HuH-7 (cell line): ENCODE measurements around the gene ZNF148.
A peak's percentile ranks its signal among the peaks of the same experiment; 100 is the strongest.
"Not testable (repeated sequence)": the region's sequence is repeated elsewhere in the genome, so short reads cannot be mapped to it uniquely, and the experiment has no call there.

Experiments
- DNase-seq: peaks from one replicate; pipeline ENCODE4 v3.0.0; 2011; ENCODE audit warnings: low spot score

ZNF148 gene, protein sequence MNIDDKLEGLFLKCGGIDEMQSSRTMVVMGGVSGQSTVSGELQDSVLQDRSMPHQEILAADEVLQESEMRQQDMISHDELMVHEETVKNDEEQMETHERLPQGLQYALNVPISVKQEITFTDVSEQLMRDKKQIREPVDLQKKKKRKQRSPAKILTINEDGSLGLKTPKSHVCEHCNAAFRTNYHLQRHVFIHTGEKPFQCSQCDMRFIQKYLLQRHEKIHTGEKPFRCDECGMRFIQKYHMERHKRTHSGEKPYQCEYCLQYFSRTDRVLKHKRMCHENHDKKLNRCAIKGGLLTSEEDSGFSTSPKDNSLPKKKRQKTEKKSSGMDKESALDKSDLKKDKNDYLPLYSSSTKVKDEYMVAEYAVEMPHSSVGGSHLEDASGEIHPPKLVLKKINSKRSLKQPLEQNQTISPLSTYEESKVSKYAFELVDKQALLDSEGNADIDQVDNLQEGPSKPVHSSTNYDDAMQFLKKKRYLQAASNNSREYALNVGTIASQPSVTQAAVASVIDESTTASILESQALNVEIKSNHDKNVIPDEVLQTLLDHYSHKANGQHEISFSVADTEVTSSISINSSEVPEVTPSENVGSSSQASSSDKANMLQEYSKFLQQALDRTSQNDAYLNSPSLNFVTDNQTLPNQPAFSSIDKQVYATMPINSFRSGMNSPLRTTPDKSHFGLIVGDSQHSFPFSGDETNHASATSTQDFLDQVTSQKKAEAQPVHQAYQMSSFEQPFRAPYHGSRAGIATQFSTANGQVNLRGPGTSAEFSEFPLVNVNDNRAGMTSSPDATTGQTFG

DNA sequence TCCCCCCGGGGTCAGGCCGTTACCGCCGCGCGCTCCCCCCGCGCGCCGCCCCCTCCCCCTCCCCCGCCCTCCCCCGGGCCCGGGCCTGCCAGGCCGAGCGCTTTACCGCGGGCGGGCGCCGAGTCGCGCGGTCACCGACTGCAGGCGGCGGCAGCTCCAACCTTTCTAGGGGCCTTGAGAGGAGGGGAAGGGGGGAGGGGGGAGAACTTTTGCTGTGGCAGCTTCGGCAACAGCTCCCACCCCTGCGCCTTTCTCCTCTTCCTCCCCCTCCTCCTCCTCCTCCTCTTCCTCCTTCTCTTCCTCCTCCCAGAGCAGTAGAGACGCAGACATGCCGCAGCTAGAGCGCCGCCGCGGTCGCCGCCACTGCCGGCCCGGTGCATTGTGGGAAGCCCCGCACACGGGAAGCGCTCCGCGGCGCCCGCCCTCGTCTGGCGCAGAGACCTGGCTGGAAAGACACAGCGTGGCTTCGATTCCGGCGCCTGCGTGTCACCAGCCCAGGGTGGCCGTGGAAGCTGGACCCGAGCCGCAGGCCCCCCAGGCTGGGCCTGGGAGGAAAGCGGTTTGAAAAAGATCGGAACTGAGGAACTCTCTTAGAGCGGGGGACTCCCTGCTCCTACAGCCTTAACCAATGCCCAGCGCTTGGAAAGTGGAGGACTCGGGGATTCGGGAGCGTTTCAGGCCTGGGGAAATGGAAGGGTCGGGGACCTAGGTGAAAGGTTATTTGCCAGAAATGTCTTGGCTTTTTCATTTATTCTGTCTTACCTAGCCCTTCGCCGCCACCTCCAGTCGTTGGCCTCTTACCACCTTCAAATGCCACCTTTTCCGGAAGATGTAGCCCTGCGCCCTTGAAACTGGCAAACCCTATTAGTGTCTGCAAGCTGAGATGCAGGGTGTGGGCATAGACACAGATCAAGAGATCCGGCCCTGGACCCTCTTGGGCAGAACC is at the start of gene ZNF148:
Gene ZNF148, minus strand, starts transcription at position 330 of the 946 bp plus-strand sequence. CDS start 61,685 bp downstream, outside the sequence.
- DNase-seq = peak; percentile 84

DNA sequence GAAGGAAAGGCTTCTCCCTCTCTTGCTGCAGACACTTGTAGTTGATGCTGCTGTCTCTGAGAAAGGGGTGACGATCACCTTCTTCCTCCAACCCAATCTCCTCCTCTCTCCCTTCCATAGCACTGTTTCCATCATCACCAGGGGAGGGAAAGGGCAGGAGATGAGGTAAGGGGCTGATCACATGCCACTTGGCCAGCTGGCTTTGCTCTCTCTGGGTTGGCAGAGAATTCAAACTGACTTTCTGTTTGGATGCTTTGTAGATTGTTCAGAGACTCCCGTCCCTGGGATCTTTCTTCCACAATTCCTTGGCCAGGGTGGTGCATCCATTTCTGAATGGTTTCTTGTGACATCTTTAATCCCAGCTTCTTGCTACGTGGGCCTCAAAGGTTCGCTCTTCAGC is 43.2 kb upstream of the ZNF148 start:
- no peak for DNase-seq

DNA sequence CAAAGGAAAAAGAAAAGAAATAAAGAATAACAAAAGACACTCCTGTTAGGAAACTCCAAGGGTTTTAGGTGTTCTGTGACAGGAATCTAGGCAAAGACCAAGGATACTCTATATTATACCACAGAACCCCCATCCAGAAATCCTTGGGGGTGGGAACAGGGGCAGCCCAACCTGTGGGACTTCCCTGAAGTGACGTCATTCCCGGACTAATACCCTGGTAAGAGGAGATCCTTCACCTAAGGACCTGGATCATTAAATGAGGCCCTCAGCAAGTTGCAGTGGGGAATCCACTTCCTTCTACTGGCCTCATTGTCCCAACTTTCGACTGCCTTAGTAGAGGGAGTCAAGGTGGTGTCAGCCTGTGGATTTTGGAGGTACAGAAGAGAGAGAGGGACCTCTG is 41.1 kb upstream of the ZNF148 start:
- no peak for DNase-seq

DNA sequence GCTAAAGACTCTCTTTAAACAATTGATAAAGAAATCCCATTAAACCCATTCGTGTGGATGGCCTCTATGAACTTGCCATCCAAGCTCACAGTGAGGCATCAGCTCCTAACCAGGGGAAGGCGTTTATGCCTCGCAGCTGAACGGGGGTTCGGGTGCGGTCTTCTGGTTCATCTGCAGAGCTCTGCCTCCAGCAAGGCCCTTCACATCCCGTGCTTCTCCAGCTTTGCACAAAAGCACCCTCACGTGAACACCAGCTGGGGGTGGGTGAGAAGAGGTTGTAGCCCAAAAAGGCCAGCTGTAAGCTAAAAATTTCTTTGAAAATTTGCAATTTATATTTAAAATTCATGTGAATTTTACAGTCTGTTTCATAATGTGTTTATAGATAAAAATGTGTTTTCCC is 39.5 kb upstream of the ZNF148 start:
- DNase-seq = no peak

DNA sequence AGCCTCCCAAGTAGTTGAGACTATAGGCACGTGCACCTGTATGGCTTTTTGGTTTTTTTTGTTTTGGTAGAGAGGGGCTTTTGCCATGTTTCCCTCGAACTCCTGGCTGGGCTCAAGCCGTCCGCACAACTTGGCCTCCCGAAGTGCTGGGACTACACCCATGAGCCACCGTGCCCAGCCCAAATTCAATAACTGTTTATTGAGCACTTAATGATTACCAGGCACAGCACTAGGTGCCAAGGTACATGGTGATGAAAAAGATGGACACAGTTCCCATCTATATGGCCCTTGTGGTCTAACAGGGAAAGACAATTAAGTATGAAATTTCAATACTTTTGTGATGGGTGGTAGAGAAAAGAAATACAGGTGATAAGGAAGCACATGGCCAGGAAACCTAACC is 35.8 kb upstream of the ZNF148 start:
- no peak for DNase-seq

DNA sequence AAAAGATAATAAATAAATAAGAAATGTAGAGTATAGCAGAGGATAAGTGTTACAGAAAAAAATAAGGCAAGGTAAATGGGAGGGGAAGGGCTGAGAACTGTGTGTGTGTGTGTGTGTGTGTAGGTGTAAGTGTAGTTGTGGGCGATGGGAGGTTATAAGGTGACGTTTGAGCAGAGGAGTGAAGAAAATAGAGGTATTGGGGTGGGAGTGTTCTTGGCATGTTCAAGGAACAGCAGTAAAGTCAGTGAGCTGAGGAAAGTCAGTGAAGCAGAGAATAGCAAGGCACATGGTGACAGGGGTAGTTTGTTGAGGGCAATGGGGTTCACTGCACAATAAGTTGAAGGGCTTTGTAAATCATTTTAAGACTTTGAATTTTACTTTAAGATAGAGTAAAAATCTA is 30.9 kb upstream of the ZNF148 start:
- no peak for DNase-seq

DNA sequence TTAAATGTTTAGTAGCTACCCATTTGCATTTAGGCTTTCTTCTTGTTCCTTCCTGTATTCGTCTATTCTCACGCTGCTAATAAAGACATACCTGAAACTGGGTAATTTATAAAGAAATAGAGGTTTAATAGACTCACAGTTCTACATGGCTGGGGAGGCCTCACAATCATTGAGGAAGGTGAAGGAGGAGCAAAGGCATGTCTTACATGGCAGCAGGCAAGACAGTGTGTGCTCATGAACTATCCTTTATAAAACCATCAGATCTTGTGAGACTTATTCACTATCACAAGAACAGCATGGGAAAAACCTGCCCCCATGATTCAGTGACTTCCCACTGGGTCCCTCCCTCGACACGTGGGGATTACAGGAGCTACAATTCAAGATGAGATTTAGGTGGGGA is 30.4 kb upstream of the ZNF148 start:
- DNase-seq = not testable (repeated sequence)

DNA sequence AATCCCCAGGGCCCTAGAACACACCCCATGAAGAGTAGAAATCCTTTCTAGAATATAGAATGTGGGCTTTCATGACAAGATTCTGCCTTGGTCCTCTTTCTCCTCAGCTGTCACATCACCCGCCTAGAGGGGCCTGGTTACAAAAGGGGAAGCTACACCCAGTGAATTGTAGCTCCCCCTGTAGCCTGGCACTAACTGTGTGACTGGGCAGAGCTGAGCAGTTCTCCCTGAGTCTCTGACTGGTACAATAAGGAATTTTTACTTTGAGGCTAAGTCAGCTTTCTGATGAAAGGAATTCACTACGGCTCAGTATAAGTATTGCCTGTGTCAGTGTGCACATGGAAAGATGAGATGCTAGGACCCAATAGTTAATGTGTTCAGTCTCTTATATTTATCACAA is 28.7 kb upstream of the ZNF148 start:
- no peak for DNase-seq

DNA sequence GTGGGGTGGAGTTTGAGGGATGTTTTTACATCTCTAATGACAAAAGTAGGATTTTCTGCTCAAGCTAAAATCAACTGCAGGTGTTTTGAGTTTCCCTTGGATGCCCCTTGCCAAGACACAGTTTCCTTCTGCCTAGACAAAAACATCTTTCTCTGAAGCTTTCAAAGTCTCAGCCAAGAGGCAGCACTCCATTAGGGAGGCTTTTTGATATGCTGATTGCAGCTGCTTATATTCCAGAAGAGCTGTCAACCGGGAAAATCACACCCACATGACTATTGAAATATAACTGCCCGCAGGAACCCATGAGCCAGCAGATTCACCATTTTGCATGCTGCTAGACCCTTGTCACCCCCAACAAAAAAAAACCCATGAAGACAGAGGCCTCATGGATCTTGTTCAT is 27.5 kb upstream of the ZNF148 start:
- DNase-seq = no peak

DNA sequence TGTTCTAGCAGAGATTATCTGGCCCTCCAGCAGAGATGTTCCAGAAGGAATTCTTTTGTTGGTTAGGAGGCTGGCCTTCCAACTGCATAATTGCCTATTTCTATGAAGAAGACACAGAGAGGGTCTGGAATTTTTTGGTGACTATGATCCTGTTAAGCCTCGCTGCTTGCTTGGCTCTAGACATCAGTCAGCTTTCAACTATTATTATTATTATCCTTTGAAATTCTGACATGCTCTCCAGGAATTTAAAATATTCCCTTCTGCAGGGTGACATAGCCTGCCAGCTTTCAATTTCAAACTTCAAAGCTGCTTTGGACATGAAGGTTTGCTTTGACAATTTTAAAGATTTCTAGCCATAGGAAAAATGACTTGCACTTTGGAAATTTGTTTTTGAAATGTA is 26.3 kb upstream of the ZNF148 start:
- DNase-seq = no peak

DNA sequence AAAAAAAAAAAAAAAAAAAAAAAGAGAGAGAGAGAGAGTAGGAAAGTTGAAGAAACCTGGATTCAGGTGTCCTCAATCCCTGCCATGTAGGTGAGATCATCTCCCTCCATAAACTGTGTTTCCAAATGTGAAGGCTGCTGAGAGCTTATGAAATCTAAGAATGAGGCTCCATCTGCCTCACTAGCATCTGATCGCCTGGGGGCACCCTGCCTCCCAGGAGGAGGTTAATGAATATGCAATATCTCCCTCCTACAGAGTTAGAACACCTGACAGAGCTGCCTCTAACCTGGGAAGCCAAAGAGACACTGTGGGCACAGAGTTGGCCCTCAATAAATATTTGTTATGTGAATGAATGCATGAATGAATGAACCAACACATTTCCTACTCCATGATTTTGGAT is 23.8 kb upstream of the ZNF148 start:
- DNase-seq = no peak

DNA sequence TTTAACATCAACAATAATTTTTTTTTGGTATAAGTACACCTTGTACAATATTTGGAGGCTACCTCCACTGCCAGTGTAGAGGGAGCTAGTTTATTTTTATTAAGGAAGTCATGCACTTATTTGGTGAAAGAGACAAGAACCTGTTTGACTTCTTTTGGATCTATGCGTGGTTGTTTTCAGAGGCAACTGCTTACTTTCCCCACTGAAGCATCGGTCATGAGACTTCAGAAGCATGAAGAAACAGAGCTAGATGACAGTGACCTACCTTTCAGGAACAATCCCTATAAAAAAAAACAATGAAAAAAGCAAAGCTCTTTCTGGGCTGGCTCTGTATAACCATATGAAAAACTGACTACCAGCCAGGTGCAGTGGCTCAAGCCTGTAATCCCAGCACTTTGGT is 20.0 kb upstream of the ZNF148 start:
- no peak for DNase-seq

DNA sequence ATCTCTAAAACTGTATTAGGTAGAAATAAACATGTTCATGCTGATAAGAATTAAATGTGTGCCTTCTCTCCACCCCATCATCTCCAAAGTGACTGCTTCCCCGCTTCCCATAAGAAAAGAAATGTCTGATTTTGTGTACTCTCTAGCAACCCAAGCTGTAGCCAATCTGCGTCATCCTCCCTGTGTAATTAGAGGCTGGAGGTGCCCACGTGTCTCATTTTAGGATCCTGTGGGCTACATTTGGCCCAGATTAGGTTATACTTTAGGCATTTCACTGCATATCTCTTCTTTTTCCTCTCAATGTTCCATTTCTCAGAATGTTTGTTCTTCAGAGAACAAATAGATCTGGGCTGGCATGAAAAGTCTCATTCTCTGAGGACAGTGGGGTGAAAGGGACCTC is 19.3 kb upstream of the ZNF148 start:
- no peak for DNase-seq

DNA sequence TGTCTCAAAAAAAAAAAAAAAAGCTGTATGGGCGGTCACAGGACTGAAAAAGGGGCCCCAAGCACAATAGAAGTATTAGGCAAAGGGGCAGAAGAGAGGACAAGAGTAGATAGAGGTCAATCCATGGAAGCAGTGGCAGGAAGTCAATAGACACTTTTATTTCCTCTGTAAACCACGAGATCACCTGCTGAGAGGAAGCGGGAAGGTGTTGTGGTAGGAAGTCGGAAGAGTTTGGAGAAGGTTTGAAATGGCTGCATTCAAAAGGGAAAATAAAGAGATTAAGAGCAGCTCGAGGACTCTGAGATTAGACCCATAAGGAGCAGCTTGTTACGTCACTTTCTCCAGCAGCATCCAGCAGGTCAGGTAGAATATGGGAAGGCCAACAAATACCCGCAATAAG is 14.2 kb upstream of the ZNF148 start:
- no peak for DNase-seq

DNA sequence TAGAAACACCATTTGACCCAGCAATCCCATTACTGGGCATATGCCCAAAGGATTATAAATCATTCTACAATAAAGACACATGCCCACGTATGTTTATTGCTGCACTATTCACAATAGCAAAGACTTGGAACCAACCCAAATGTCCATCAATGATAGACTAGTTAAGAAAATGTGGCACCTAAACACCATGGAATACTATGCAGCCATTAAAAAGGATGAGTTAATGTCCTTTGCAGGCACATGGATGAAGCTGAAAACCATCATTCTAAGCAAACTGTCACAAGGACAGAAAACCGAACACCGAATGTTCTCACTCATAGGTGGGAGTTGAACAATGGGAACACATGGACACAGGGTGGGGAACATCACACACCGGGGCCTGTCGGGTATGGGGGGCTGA is 13.2 kb upstream of the ZNF148 start:
- DNase-seq = not testable (repeated sequence)

DNA sequence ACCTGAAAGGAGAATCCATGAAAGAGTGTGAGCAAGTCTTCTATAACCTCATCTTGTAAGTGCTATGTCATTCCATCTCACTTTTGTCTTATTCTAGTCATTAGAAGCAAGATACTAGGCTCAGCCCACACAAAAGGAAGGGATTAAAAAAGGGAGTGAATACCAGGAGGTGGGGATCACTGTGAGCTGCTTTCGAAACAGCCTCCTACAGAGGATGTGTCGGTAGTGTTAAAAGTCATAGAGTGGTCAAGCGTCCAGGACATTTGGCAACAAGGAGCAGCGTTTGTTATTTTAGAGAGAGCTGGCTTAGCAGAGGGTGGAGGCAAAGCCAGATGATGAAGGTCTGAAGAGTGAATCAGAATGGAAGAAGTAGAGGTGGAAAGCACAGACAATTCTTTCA is 11.7 kb upstream of the ZNF148 start:
- DNase-seq = no peak

DNA sequence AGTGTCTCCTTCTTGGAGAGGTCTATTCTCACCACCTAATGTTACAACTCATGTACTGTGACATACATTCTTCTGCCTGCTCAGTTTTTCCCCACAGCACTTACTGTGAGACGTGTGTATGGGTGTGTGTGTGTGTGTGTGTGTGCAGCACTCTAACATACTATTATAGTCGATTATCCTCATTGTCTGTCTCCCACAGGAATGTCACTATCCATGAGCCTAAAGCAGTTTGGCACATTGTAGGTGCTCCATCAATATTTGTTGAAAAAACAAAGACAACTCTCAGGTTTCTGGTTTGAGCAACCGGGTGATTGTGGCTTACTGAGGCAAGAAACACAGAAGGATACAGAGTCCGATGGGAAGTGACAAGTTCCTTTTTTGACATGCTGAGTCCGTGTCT is 8.6 kb upstream of the ZNF148 start:
- no peak for DNase-seq

DNA sequence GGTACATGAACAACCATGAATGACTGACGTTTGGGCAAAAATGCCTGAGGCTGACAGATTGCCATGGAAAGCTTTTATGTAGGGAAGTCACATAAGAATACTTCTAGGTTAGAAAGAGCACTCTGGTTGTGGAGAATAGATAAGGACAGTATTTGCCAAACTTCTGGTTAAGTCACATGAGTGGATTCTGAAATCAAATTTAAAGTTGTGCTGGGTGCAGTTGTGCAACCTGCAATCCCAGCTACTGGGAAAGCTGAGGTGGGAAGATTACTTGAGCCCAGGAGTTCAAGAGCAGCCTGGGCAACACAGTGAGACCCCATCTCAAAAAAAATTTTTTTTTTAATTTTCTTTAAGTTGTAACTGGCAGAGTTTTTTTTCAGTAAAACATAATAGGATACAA is 7.2 kb upstream of the ZNF148 start:
- no peak for DNase-seq

DNA sequence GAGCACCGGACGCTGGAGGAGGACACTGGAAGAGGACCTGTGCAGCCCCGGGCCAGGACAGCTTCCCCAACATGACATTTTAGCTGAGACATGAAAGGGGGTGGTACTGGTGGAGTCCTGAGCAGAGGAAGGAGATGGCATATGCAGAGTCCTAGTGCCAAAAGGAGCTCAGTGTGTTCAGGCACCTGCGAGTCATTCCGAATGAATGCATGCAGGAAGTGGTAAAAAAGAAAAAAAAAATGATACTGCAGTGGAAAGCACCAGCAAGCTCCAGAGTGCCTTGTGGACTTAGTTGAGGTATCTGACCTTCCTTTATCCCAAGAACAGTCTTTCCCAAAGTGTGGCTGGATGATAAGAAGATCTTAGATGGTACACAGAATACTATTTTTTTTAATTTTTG is 6.6 kb upstream of the ZNF148 start:
- DNase-seq = no peak

DNA sequence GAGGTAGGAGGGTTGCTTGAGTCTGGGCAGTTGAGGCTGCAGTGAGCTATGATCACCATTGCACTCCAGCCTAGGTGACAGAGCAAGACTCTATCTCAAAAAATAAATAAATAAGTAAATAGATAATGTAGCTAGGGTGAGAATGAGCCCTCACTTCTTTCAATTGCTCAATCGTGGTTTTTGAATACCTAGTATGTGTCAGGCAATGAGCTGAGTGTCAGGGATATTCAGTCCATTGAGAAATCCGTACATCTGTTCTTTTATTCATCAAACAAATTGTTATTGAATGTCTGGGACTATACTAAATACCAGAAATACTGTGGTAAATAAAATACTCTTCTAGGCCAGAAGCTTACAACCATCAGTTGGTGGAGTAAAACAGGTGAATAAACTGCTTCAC is 6.2 kb upstream of the ZNF148 start:
- no peak for DNase-seq

DNA sequence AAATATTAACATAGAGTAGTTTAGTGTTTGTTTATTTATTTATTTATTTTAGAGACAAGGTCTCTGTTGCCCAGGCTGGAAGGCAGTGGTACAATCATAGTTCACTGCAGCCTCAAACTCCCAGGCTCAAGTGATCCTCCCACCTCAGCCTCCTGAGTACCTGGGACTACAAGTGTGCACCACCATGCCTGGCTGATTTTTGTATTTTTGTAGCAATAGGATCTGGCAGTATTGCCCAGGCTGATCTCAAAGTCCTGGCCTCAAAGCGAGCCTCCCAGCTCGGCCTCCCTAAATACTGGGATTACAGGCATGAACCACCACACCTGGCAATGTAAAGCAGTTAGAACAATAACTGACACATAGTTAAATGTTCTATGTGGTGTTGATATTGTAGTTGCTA is 4.4 kb upstream of the ZNF148 start:
- DNase-seq = no peak

DNA sequence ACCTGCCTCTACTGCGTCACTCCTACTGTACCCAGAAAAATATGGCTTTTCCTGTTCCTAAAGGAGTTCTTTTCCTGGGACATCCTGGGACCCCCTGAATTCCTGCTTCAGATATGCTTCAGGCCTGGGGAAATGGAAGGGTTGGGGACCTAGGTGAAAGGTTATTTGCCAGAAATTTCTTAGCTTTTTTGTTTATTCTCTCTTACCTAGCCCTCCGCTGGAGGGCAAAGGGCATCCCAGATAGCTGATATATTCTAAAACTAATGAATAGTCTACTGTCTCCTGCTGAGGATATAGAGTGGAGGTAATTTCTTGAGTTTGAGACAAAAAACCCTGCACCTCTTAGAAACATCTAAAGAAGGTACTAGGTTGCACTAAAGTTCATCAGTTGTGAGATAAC is 3.6 kb upstream of the ZNF148 start:
- DNase-seq = no peak
